HG03159 (cell line): ENCODE measurements around the gene VASH1.

Source experiments
- ATAC-seq: cut with Tn5 transposase; IDR thresholded peaks from one replicate; pipeline ENCODE4 v1.9.1; 2021; ENCODE audit warnings: mild to moderate bottlenecking, moderate library complexity; ENCODE audit not compliant: unreplicated experiment

The VASH1 gene

DNA sequence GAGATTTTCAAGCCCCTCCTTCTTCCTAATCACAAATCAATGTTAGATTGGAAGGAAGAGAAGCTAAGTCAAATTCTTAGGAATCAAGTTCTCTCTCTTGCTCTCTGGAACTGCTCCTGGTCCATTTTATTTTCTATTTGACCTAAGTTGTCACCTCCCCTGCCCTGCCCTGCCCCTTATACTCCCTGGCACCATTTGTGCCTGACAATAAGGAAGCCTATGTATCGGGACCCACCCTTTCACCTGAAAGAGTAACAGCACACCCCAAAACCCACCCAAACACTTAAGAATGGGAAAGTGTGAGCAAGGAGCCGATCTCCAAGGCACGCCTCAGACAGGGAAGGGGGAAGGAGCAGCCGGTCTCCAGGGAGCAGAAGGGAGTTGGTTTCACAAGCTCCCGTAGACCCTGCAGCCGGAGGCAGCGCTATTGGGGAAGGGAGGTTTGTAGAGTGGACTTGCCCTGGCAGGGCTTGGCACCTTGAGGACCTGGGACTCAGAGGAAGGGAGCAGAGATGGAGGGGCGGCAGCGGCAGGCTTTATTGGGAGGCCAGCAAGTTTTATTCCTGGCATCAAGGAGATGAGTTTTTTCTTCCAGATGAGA, 66.5 kb downstream of the VASH1 start:
- ATAC-seq = no peak

DNA sequence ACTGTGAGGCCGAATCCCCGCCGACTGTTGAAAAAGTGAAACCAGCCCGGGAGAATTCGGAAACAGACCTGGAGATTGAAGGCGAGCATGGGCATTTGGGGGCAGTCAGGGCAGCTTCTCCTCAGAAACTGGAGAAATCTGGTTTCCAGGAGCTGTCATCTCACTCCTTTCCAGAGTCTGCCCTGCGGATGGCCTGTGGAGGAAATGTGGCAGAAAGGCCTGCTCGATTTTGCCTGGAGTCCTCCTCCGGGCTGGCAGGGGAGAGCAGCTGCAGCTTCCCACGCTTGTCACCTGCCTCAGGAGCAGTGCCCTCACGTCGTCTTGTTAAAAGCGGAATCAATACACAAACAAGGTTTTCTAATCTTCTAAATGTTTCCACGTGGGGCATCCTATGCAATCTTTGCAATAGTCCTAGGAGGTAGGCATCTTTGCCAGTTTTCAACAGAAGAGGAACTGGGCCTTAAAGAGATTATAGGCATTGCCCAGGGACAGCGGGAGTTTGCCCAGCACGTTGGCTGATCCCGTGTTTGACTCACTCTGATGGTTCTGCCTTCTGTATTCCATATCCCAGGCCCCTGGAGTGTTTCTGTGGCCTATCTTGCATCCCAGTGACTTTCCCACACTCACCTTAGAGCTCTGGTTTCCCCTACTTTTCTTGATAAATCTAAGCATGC, 67.2 kb downstream of the VASH1 start:
- no peak for ATAC-seq

DNA sequence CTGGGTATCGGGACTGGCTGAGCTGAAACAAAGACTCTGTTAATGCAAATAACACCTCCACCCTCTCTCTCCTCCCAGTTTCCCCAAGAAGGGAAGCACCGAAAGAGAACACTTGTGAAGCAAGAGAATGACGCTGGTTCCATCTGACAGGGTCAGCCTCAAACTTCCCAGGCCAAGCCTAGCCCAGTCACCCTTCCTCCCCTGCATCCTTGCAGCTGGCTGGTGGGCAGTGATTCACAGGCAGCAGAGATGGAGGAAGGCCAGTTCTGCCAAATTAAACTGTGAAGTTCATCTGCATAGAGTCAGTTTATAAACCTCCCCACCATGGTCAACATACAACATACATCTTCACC, 67.7 kb downstream of the VASH1 start:
- ATAC-seq = no peak

DNA sequence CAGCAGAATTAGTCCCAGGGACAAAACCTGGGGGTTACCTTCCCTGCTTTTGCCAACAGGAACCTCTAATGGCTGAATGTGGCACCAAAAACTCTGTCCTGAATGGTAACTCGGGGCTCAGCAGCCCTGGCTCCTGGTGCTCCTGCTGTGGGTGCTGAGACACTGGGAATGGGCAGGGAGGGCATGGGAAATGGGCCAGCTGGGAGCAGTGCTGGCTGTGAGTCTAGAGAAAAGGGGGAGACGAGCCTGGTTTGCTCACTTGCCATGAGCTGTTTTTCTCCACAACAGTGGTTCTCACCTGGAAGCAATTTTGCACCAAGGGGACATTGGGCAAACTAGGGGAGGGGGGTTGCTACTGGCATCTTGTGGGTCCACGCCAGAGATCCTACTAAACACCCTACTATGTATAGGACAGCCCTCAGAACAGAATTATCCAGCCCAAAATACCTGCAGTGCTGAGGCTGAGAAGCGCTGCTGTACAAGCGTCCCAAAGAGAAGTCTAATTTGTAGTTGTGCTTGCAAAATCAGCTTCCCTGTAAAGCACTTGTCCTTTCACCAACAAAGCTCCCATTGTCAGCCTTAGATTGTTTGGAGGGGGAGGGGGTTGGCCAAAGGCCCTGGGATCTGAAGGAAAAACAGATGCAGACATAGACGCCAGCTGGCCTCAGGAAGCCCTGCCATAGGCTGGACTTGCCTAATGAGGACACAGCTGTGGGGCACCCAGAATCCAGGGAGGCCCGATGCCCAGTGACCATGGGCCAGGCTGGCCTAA, 68.6 kb downstream of the VASH1 start:
- ATAC-seq = no peak

DNA sequence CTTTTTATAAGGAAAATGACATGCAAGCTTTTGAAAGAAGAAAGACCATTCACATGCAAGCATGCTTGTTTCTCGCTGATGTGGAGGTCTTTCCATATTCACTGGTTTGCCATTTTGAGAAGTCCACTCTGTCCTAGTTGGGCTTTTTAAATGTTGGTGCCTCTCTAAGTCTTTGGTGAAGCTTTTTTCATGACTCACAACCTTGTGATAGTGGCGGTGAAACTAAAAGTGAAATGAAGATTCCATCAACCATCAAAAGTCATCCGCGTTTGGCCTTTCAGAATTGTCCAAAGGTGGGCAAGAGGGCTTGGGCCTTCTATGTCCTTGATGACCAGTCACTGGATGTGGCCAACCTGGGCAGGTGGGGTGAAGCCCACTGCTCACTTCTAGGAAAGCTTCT, 69.3 kb downstream of the VASH1 start:
- ATAC-seq = no peak

DNA sequence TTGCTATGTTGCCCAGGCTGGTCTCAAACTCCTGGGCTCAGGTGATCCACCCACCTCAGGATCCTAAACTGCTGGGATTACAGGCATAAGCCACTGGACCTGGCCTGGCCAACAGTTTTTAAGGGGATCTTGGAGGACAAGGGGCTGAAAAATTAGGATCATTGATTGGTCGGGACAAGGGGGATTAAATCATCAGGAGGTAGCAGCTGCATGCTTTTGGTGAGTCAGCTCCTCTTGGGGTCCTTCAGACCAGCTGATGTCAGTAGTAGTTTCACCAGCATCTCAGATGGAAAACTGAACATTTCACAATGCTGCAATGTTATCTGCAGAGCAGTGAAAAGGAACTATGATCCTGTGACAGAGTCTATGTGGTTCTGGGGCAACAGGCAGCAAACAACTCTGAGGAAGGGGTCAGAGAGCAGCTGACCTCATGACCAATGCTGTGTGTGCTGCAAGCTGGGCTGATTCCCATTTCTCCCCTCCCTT, 71.3 kb downstream of the VASH1 start:
- no peak for ATAC-seq
